HL-60 (cell line): Measurements from ENCODE around the gene PTPRD.

ENCODE experiments used
- POLR2AphosphoS5 ChIP-seq: IDR thresholded peaks from 2 replicates; pipeline ENCODE4 v1.6.1; 2012; ENCODE audit warnings: low read depth
- TF ChIP-seq, protein P1 (sequence below): IDR thresholded peaks from one replicate; pipeline ENCODE4 v1.5.1; 2011; ENCODE audit warnings: low read length, control low read depth, inconsistent platforms; ENCODE audit not compliant: insufficient read depth

DNA sequence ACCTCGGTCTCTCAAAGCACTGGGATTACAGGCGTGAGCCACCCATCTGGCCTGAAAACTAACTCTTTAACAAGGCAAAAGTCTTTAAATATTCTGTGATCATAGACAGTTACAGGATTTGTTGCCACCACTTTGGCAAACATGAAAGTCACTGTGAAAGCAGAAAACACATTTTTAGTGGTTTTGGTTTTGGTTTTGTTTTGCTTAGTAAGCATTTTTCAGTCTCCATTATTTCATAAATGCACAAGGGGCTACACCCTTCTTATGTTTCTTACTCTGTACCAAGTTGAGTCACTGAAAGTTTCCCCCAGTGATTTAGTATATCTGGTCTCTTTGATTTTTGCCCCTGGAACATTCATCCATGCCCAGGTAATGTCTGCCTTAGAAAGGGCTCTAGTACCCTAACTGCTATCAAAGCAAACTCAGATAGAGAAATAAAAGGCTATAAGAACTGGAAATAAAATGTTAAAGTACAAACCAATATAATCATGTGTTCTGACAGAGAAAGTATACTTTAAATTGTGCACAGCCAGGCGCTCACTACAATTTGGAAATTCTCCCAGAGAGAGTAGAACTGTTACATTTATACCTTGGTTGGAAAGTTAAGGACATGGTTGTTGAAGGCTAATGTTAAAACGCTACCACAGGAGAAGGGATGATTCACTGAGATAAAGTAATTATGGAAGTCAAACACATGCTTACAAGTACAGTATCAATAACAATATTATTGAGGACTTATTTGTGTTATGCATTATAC is 1790.7 kb downstream of the PTPRD start:
- TF ChIP-seq, protein P1, sequence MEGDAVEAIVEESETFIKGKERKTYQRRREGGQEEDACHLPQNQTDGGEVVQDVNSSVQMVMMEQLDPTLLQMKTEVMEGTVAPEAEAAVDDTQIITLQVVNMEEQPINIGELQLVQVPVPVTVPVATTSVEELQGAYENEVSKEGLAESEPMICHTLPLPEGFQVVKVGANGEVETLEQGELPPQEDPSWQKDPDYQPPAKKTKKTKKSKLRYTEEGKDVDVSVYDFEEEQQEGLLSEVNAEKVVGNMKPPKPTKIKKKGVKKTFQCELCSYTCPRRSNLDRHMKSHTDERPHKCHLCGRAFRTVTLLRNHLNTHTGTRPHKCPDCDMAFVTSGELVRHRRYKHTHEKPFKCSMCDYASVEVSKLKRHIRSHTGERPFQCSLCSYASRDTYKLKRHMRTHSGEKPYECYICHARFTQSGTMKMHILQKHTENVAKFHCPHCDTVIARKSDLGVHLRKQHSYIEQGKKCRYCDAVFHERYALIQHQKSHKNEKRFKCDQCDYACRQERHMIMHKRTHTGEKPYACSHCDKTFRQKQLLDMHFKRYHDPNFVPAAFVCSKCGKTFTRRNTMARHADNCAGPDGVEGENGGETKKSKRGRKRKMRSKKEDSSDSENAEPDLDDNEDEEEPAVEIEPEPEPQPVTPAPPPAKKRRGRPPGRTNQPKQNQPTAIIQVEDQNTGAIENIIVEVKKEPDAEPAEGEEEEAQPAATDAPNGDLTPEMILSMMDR: no peak
- no peak for TF ChIP-seq POLR2AphosphoS5
